ENCODE results near the gene TRIM40.

TRIM40 gene

DNA sequence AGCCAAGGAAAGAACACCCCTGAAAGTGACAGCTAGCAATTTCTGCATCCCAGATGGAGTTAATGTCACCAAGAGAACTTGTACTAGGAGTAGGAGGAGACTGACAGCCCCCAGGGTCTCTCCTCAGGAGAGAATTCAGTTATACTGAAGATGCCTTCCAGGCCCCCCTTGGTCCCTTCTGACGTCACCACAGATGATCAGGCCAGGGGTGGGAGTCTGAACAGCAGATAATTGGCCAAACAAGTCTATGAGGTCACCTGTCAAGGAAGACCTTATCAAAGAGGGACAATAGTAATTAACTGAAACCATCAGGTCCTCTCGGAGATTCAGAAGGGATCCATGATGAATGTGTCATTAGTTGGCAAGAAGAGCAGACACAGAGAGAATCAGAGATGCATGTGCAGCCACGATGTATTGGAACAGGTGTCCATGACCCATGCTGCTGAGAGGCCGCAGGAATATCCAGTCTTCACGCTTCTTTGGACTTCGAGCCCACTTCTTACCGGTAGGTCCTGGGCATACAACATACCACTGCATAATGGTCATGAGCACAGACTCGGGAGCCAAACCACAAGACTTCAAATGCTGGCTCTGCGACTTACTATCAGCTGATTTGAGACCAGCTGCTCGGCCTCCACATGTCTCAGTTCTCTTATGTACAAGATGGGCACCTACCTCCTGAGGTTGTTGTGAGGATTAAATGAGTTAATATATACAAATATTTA, 14.9 kb downstream of the TRIM40 start:
- DNase-seq, result no peak

DNA sequence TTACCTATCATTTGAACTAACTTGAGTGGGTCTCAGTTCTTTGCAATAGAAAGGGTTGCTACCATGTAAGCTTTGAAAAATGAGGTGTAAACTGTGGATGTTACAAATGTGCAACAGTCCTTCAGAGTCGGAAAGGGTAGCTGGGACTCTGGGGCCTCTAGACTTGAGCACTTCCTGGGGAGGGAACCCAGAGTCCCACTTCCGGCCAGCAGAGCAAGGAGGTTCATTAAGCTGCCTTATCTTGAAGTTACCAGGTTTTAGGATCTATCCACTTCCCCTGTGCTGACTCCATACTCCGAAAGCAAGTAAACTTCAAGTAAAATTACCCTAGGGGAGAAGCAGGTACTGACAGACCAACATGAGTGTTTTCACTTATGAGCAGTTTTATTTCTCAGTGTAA, 15.6 kb downstream of the TRIM40 start:
- no peak for DNase-seq

DNA sequence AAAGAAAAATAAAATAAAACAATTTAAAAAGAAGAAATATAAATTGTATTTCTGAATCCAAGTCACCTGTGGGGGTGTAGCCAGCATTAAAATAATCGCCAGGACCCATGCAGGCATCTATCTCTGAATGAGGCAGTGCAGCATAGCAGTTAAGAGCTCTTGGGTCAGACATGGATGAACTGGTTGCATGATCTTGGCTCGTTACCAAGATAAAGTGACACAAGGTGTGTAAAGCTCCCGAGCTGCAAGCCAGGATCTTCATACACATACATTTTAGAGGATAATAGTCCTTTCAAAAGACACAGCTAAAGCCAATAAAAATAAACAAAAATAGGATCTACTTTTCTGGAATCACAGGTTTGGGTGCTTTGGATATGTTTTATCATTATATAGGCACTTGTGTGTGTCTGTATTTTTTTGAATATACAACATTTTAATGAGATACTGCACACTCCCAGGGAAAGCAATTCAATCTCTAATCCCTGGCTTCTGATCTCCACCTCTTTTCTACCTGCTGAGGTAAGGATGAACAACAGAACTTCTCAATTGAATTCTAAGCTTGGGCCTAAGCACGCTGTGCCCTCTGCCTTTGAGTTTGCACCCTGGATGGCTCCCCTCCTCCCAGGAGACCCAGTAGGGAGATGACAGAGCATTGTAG, 16.2 kb downstream of the TRIM40 start:
- DNase-seq, result no peak

DNA sequence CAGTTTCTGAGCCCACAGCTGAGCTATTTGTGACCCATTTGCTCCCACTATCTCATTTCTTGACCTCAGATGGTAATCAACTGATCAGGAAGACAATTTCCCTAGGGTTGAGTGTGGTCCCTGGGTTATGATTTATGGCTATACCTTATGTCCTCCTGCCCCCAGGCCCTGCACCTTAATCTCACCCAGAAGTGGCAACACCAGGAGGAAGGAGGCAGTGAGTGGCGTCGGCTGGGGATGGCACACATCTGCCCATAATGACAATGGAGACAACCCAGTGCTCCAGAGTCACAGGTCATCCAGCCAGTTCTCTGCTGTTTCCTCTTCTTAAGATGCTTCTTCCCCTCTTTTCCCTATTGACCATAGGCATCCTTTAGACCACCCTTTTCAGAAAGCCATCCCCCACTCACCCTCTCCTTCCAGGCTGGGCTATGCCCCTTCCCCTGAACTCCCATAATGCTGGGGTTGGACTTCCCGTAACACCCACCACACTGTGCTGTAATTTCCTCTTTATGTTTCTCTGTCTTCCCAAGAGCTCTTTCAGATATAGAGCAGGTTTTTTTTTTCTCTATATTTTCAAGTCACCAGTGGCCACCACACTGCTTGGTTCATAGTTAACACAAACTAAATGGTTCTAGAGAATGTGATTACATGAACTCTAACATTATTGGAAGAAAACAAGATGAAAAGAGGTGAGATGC, 17.1 kb downstream of the TRIM40 start:
- DNase-seq, result no peak

DNA sequence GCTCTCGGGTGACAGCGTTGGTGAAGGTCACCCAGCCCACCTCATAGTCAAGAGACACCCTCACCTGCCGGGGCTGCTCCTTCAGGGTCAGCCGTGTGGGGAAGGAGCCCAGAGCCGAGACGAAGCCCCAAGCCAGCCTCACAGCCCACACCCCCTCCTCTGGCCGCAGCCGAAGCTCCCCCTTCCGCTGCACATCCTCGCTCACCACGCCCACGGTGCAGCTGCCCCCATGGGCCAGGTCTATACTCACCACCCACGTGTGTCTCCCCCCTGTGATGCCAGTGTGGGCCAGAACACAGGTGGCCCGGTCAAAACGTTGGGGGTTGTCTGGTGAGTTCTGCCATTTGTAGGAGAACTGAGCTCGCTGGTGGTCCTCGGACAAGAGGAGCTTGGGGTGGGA, 18.1 kb downstream of the TRIM40 start:
- no peak for DNase-seq

DNA sequence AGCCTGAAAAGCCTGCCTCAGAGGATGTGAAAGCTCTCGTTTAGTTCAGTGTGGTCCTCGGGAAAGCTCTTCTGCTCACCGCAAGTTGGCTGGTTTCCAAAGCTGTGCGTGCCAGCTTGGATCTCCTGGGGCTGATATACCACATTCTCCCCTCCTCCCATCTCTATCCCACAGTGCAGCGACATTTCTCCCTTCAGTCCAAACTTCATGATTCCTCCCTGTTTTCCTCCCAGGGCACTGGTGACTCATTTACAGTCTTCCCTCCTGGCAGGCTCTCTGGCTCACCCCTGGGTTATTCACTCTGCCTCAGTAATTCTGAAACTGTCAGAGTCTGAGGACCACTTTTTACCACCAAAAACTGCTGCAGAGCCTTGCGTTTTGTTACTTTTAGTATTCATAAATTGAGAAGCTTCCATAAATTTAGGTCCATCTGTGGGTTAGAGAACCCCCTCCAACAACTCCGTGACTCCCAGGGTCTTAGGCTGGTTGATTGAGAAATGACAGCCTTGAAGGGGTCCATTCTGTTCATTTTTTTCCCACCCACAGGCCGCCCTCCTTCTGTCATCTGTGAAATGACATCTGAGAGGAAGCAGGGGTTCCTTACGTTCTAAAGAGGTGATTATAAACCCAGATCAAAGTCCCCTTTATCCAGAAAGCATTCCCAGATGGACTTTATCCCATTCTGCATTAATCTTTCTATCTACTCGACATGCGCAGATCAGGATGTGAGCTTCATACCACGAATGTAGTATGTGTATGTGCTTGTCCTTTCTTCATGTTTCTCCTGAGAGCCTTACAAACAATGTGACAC, 19.0 kb downstream of the TRIM40 start:
- no peak for DNase-seq

DNA sequence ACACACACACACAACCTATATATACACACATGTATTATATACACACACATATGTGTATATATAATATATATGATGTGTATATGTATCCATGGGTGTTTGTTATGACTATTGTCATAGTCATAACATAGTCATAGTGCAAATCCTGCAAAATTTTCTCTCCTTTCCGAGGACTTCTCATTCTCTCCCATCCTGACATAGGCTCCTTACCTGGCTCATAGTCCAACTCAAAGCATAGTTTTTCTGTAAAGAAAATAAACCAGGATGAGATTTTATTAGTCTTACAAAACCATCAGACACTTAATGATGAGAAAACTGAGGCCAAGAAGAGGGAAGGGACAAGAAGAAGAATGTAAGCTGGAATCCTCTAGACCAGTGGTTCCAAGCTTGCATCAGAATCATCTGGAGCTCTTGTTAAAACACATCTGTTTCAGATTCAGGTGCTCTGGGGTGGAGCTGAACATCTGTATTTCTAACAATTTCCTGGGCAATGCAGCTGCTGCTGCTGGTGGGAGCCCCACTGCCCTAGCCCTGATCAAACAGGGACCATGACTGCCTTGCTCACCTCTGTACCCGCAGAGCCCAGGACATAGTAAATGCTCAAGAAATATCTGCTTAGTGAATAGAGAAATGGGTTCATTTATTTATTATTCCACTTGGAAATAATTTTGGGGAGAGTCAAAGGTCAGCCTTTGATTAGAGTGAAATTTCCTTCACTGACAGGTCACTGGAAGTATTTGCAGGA, 19.8 kb downstream of the TRIM40 start:
- no peak for DNase-seq

DNA sequence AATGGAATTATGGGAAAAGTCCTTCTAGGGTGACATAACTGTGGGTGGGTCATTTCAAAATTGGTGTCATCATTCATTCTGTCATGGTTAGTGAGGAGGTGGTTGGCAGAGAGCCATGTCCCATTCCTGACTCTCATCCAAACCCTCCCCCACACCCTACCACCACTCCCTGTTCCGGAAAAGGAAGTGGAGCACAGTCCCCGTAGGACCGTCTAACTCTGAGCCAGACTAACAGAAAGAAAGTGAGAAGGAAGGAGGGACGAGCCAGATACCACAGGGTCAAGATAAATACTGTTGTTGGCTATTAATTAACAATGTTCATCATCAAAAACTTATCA, 20.3 kb downstream of the TRIM40 start:
- no peak for DNase-seq

DNA sequence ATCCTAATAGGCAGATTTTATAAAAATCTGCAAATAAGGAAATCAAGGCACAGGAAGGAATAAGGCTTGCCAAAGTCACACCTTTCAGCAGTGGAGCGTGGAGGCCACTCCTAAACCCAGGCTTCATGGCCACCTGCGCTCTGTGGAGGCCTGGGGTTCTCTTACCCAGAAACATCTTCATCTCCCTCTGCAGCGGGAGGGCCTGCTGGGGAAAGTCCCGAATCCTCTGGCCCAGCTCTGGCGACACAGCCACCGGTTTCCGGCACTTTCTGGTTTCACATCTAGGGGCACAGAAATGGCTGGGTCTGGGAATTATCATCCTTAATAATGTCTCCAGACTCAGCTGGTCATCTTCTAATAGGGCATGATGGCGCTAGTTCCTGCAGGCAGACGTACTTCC, 20.8 kb downstream of the TRIM40 start:
- no peak for DNase-seq

DNA sequence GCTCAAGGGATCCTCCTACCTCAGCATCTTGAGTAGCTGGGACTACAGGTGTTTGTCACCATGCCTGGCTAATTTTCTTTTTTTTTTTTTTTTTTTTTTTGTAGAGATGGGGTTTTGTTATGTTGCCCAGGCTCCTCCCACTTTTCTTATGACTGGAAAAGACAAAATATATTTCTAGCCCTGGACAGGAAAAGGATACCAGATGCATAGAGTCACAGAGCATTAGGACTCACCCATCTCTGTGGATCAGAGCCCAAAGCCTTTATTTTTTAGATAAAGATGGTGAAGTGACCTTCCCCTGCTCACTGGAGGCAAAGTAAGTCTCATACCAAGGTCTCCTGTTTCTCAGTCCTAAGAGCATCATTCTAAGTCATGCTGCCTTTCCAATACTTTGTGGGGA, 21.6 kb downstream of the TRIM40 start:
- no peak for DNase-seq

DNA sequence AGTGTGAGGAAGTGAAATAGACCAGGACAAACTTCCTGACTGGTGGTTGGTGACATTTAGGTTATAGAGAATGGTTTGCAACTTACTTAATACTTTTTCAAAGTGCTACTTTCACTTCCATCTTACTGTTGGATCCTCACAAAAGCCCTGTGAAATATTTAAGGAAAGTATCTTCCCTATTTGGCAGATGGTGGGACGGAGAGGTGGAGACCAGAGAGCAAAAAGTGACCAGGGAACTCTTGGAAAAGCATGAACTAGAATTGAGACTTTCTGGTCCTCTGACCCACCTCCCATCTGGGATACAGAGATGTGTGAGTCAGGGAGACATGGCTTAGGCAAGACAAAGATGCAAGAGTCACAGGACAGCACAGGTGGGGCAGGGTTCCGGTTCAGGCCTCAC, 22.1 kb downstream of the TRIM40 start:
- no peak for DNase-seq

DNA sequence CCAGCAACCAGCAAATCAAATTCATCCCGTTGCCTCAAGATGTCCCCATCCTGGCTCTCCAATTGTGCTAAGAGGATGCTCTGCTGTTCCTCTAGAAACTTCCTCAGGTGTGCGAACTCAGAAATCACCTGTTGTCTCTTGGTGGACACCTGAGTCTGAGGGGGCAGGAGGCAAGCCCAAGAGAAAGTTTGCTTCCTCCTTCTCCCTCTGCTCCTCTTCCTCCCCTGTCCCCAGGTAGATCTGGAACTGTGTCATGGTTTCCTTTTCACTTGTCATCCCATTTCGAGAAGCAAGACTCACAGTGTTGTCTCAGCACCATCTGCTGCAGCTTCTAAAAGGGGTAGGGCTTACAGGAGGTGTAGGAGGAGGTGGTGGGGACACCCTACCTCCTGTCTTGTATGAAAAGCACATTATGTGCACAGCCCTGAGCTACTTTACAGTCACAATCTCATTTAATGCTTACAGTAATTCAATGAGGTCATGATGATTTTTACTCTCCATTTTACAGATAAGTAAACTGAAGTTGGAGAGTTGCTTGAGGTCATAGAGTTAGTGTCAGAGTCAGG, 22.6 kb downstream of the TRIM40 start:
- DNase-seq, result no peak

DNA sequence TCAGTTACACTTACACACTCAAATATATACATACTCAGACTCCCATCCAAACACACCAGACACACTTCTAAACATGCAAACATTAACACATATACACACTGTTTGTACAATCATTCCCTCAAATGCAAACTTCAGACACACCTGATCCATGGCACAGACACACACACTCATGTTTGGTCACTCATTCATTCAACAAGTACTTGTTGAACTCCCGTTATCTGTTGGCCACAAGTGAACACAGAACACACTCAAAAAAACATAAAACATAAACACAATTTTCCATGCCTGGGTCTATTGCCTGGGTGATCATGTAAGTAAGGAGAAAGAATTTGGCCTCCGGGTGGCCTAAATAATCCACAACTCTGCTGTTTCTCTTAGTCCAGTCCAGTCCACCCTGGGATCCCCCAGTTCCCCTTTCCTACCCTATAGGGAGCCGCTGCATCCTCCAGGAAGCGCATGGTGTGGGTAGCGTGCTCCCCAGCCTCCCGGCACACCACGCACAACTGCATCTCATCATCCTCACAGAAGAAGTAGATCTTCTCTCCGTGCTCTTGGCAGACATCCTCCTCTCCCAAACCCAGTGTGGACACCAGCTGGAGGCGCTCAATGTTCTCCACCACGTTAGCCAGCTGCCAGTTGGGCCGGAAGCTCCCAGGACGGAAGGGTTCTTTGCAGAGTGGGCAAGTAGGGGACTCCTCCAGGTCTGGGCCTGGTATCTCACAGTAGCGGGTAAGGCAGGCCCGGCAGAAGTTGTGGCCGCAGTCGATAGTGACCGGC, 24.3 kb downstream of the TRIM40 start:
- DNase-seq, result no peak

DNA sequence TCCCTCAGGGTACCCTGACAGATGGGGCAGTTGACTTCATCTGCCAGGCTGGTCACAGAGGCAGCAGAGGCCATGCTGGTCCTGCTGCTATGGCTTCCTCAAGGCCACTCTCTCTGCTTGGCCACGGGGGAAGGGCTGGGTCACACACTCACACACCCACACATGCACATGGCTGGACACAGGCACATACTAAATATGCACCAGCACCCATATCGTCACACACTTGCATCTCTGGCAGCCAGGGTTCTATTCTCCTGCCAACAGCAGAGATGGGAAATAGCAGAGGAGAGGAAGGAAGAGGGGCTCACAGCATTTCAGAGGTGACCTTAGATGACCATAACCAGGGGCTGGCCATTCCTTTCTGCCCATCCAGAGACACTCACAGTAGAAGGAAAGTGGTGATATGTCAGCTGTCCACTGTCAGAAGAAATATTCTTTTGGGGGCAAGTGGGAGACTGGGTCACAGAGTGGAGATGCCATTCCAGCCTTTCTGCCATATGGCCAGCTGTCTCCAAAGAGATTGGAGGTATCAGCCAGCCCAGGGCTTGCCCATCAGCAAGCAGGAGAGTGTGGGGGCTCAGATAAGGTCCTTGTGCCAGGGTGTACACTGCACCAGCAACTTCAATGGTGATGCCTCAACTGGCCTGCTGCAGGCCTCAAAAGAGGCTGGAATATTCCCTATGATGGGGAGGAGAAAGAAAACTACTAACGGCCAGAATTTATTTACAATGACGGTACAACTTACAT, 25.0 kb downstream of the TRIM40 start, which contains the start of gene TRIM10:
Gene TRIM10, minus strand, starts transcription at position 427 of the 747 bp plus-strand sequence. Its CDS starts 353 bp downstream, at position 74.
- DNase-seq, result no peak

DNA sequence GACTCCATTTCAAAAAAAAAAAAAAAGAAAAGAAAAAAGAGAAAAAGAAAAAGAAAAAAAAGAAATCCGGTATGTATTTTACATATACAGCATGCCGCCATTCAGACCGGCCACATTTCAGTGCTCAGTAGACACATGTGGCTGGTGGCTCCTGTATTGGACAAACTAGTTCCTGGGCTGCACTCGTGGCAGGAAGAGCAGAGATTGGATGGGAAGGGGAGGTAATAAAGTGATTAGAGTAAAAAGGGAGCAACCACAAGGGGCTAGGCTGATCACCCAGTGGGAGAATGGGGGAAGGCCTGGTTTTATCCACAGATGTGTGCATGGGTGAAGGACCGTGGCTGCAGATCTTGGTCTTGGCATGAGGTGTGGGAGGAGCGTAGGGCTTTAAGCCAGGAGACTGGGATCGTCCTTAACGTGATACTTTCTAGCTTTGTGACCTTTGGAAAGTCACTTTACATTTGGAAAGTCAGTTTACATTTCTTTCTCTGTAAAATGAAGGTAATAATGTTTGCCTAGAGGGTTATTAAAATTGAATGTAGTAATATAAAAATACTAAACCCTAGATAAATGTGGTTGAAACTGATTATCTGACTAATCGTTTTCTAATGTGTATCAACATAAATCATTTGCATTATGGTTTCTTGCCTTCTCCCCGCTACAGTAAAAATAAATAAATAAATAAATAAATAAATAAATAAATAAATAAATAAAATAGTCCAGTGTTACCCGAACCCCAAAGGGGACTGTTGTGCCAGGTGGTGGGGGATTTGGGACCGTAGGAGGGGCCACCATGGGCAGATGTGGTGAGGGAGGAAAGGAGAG, 26.5 kb downstream of the TRIM40 start:
- DNase-seq, result no peak

DNA sequence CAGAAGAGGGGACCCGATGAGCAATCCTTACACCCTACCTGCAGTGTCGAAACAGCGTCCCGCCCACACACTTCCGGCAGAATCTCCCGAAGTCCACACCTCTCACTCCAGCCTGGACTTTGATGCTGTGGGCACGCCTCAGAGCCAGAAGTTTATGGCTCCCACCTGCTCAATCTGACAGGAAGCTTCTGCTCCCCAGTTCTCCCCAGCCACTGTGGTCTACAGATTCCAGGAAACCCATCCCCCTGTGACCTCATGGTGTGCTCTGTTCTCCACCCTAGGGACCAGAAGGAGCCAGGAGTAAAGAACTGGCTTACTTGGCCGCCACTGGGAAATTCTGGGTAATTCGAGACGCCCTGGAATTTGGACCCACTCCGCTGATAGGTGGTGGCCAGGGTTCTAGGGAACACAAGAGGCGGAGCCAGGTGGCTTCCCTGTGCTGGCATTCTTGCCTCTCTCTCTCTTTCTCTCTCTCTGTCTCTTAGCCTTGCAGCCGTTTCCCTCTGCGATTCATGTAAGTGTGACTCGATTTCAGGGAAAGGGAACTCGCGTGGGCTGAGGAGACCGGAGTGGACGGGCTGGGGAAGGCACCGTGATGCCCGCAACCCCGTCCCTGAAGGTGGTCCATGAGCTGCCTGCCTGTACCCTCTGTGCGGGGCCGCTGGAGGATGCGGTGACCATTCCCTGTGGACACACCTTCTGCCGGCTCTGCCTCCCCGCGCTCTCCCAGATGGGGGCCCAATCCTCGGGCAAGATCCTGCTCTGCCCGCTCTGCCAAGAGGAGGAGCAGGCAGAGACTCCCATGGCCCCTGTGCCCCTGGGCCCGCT, 27.4 kb downstream of the TRIM40 start, which contains the start of gene TRIM15:
Gene TRIM15, plus strand, starts transcription at position 457 of the 828 bp plus-strand sequence. Its CDS starts 139 bp downstream, at position 596.
- peak; percentile 6 for DNase-seq

DNA sequence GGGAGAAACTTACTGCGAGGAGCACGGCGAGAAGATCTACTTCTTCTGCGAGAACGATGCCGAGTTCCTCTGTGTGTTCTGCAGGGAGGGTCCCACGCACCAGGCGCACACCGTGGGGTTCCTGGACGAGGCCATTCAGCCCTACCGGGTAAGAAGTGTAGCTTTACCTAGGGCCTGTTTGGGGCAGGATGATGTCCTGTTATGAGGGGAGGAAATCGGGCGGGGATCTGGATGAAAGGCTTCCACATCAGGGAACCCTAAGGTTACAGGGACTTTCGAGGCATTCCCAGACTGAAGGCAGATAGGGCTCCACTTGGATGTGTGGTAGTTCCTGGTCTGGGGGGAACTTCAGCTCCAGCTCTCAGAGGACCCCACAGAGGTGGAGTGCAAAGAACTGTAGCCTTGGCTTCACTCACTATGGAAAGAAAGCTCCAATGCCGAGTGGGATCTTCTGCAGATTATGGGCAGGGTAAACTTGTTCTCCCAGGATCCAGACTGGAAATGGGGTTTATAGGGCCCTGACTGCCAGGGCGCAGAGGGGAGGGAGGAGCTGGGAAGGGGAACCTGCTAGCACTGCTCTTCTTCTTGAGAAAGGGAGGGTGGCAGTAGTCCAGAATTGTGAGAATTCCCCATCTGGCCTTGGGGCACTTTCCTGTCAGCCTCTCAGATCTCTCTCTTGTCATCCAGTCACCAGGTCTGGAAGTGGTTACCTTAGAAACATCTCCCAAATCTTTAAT, 28.1 kb downstream of the TRIM40 start:
- DNase-seq, result no peak

DNA sequence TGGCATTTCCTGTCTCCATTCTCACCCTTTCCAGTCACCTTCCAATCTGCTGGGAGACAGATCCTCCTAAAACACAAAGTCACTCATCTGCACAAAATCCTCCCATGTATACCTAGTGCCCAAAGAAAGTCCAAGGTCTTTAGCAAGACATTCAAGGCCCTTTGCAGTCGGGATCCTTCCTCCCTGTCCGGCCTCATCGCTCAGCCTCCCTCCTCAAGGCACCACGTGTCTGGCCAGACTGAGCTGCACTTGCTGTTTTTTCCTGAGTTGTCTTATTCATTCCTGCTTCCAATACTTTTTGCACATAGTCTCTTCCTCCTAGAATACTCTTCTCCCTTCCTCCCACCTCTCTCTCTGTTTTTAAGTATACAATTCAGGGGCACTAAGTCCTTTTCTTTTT, 28.8 kb downstream of the TRIM40 start:
- no peak for DNase-seq

Measured in effector CD8-positive, alpha-beta T cell (primary cell).